ENCODE measurements around the gene ITPR1.

Gene ITPR1

GRCh38 chr3:4509043-4509442 is 15.9 kb downstream of the ITPR1 start:
- Histone ChIP-seq H3K27me3 (ENCODE audit: control insufficient read depth, insufficient read depth, low read length, poor library complexity, severe bottlenecking) (no peaks in the 10 kb centered on the region), H3K36me3 (ENCODE audit: control insufficient read depth, insufficient read depth, low read length) (no peaks in the 10 kb centered on the region), H3K4me3 (ENCODE audit: insufficient read depth, low read depth, low read length) (no peak overlapping the region), H3K9me3 (ENCODE audit: control insufficient read depth, low read length) (no peaks in the 10 kb centered on the region), H3K4me1 (ENCODE audit: control insufficient read depth, insufficient read depth, low read length) (peaks cover 18% of the 10 kb centered on the region), H3K27ac (ENCODE audit: insufficient read depth, low read depth, low read length, poor library complexity, severe bottlenecking) (no peak overlapping the region)

- Histone ChIP-seq H3K27me3 (ENCODE audit: control insufficient read depth, insufficient read depth, low read length, poor library complexity, severe bottlenecking) (no peaks in the 10 kb centered on the region), H3K27ac (ENCODE audit: insufficient read depth, low read depth, low read length, poor library complexity, severe bottlenecking) (no peak overlapping the region), H3K4me1 (ENCODE audit: control insufficient read depth, insufficient read depth, low read length) (peaks cover 18% of the 10 kb centered on the region), H3K9me3 (ENCODE audit: control insufficient read depth, low read length) (no peaks in the 10 kb centered on the region), H3K36me3 (ENCODE audit: control insufficient read depth, insufficient read depth, low read length) (no peaks in the 10 kb centered on the region), H3K4me3 (ENCODE audit: insufficient read depth, low read depth, low read length) (no peak overlapping the region)
- WGBS, 2 experiments = 91% methylated on average over 5 of the region's 5 CpGs
These were observed 17.0 kb downstream of the ITPR1 start for GRCh38 chr3:4509983-4510755.

DNA sequence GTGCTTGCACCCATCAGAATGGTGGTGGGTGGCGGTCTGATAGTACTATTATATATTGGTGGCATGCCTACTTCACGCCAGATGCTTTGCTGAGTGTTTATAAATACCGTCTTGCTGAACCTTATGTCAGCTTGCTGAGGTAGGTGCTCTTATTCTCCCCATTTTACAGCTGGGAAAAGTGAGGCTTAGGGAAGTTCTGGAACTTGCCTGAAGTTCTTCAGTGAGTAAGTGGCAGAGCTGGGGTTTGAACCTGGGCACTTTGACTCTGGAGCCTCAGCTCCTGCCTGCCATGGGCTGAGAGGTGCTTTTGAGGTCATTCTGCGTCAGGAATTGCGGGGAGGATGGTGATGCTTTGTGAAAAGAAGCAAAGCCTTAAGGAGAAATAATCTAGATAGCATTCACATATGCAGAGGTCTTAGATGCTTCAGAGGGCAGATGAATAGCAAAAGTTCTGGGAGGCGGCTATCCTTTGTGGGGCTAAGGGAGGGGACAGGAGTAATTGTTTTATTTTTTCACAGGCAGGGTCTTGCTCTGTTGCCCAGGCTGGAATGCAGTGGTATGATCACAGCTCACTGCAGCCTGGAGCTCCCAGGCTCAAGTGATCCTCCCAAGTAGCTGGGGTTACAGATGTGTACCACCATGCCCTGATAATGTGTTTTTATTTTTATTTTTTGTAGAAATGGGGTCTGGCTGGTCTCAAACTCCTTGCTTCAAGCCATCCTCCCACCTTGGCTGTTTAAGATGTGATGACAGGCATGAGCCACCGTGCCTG is 18.5 kb downstream of the ITPR1 start:
- Histone ChIP-seq H3K36me3 (ENCODE audit: control insufficient read depth, insufficient read depth, low read length) (no peaks in the 10 kb centered on the region), H3K27ac (ENCODE audit: insufficient read depth, low read depth, low read length, poor library complexity, severe bottlenecking) (no peak overlapping the region), H3K4me3 (ENCODE audit: insufficient read depth, low read depth, low read length) (no peak overlapping the region), H3K9me3 (ENCODE audit: control insufficient read depth, low read length) (no peaks in the 10 kb centered on the region), H3K27me3 (ENCODE audit: control insufficient read depth, insufficient read depth, low read length, poor library complexity, severe bottlenecking) (no peaks in the 10 kb centered on the region), H3K4me1 (ENCODE audit: control insufficient read depth, insufficient read depth, low read length) (peaks cover 18% of the 10 kb centered on the region)
- WGBS, 2 experiments = 76 to 79% methylated on average over 7 of the region's 7 CpGs

GRCh38 chr3:4512895-4513616 is 19.9 kb downstream of the ITPR1 start:
- Histone ChIP-seq H3K4me1 (ENCODE audit: control insufficient read depth, insufficient read depth, low read length) (peaks cover 9% of the 10 kb centered on the region), H3K27ac (ENCODE audit: insufficient read depth, low read depth, low read length, poor library complexity, severe bottlenecking) (no peak overlapping the region), H3K4me3 (ENCODE audit: insufficient read depth, low read depth, low read length) (no peak overlapping the region), H3K36me3 (ENCODE audit: control insufficient read depth, insufficient read depth, low read length) (no peaks in the 10 kb centered on the region), H3K9me3 (ENCODE audit: control insufficient read depth, low read length) (no peaks in the 10 kb centered on the region), H3K27me3 (ENCODE audit: control insufficient read depth, insufficient read depth, low read length, poor library complexity, severe bottlenecking) (no peaks in the 10 kb centered on the region)
- 77 to 79% methylated on average over 15 of the region's 15 CpGs for WGBS, 2 experiments

- no peaks in the 10 kb centered on the region for H3K4me1 ChIP-seq (ENCODE audit: control insufficient read depth, insufficient read depth, low read length)
- H3K9me3 ChIP-seq (ENCODE audit: control insufficient read depth, low read length) = no peaks in the 10 kb centered on the region
- H3K27me3 ChIP-seq (ENCODE audit: control insufficient read depth, insufficient read depth, low read length, poor library complexity, severe bottlenecking) = no peaks in the 10 kb centered on the region
- no peak overlapping the region for H3K27ac ChIP-seq (ENCODE audit: insufficient read depth, low read depth, low read length, poor library complexity, severe bottlenecking)
- WGBS, 2 experiments = 86 to 88% methylated on average over 5 of the region's 5 CpGs
- H3K4me3 ChIP-seq (ENCODE audit: insufficient read depth, low read depth, low read length) = no peak overlapping the region
- H3K36me3 ChIP-seq (ENCODE audit: control insufficient read depth, insufficient read depth, low read length) = no peaks in the 10 kb centered on the region
These were observed 21.2 kb downstream of the ITPR1 start for GRCh38 chr3:4514321-4514720.

DNA sequence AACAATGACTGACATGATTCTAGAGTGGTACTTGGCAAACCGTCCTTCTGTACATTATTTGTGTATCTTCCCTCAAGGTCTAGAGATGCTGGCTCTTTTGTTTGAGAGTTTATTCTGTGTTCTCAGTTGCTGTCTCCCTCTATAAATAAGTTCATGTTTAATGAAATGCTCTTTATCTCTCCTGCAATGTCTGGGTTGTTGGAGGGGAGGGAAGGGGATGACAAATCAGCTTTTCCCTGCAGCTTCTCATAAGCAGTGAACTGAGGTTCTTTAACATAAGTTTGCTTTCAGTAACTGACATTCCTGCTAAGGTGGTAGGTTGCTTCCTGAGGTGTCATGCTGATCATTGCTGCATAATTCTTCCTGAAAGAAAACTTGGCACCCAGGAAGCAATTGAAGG is 21.8 kb downstream of the ITPR1 start:
- Histone ChIP-seq H3K27ac (ENCODE audit: insufficient read depth, low read depth, low read length, poor library complexity, severe bottlenecking) (no peak overlapping the region), H3K4me1 (ENCODE audit: control insufficient read depth, insufficient read depth, low read length) (no peaks in the 10 kb centered on the region), H3K27me3 (ENCODE audit: control insufficient read depth, insufficient read depth, low read length, poor library complexity, severe bottlenecking) (no peaks in the 10 kb centered on the region), H3K4me3 (ENCODE audit: insufficient read depth, low read depth, low read length) (no peak overlapping the region), H3K9me3 (ENCODE audit: control insufficient read depth, low read length) (no peaks in the 10 kb centered on the region), H3K36me3 (ENCODE audit: control insufficient read depth, insufficient read depth, low read length) (no peaks in the 10 kb centered on the region)
- WGBS, 2 experiments = 96 to 100% methylated on average over 1 of the region's 1 CpG

GRCh38 chr3:4515916-4516579 is 22.9 kb downstream of the ITPR1 start:
- H3K4me1 ChIP-seq (ENCODE audit: control insufficient read depth, insufficient read depth, low read length) = no peaks in the 10 kb centered on the region
- H3K27me3 ChIP-seq (ENCODE audit: control insufficient read depth, insufficient read depth, low read length, poor library complexity, severe bottlenecking) = no peaks in the 10 kb centered on the region
- H3K36me3 ChIP-seq (ENCODE audit: control insufficient read depth, insufficient read depth, low read length) = no peaks in the 10 kb centered on the region
- 84 to 89% methylated on average over 7 of the region's 7 CpGs for WGBS, 2 experiments
- H3K4me3 ChIP-seq (ENCODE audit: insufficient read depth, low read depth, low read length) = no peak overlapping the region
- H3K9me3 ChIP-seq (ENCODE audit: control insufficient read depth, low read length) = no peaks in the 10 kb centered on the region
- H3K27ac ChIP-seq (ENCODE audit: insufficient read depth, low read depth, low read length, poor library complexity, severe bottlenecking) = no peak overlapping the region

GRCh38 chr3:4517093-4517492 is 23.9 kb downstream of the ITPR1 start:
- H3K9me3 ChIP-seq (ENCODE audit: control insufficient read depth, low read length) = no peaks in the 10 kb centered on the region
- 98 to 99% methylated on average over 5 of the region's 5 CpGs for WGBS, 2 experiments
- no peak overlapping the region for H3K4me3 ChIP-seq (ENCODE audit: insufficient read depth, low read depth, low read length)
- H3K27ac ChIP-seq (ENCODE audit: insufficient read depth, low read depth, low read length, poor library complexity, severe bottlenecking) = no peak overlapping the region
- no peaks in the 10 kb centered on the region for H3K4me1 ChIP-seq (ENCODE audit: control insufficient read depth, insufficient read depth, low read length)
- H3K36me3 ChIP-seq (ENCODE audit: control insufficient read depth, insufficient read depth, low read length) = no peaks in the 10 kb centered on the region
- H3K27me3 ChIP-seq (ENCODE audit: control insufficient read depth, insufficient read depth, low read length, poor library complexity, severe bottlenecking) = no peaks in the 10 kb centered on the region

- Histone ChIP-seq H3K4me3 (ENCODE audit: insufficient read depth, low read depth, low read length) (no peak overlapping the region), H3K9me3 (ENCODE audit: control insufficient read depth, low read length) (no peaks in the 10 kb centered on the region), H3K36me3 (ENCODE audit: control insufficient read depth, insufficient read depth, low read length) (no peaks in the 10 kb centered on the region), H3K27ac (ENCODE audit: insufficient read depth, low read depth, low read length, poor library complexity, severe bottlenecking) (no peak overlapping the region), H3K4me1 (ENCODE audit: control insufficient read depth, insufficient read depth, low read length) (no peaks in the 10 kb centered on the region), H3K27me3 (ENCODE audit: control insufficient read depth, insufficient read depth, low read length, poor library complexity, severe bottlenecking) (no peaks in the 10 kb centered on the region)
- 63 to 64% methylated on average over 3 of the region's 3 CpGs for WGBS, 2 experiments
These were observed 24.6 kb downstream of the ITPR1 start for GRCh38 chr3:4517643-4518311.

All from ectodermal cell (in vitro differentiated cells).